ENCODE results near the gene EOMES. TPM values are rescaled to one million over a fixed set of nuclear protein-coding genes. Genes with fewer than 3 reads are reported as not detected.

Gene EOMES
- total and polyA plus RNA-seq, 3 experiments from 2014 or later = 37.1 to 188 (median 37.2) TPM

GRCh38 chr3:27688053-27688452 is 34.1 kb downstream of the EOMES start:
- no peak overlapping the region for H3K27ac Mint-ChIP-seq
- H3K36me3 Mint-ChIP-seq = peaks cover 0 to 30% (median 5%) of the 10 kb centered on the region in 3 donors
- Histone ChIP-seq H3K36me3 (ENCODE audit: insufficient read depth, low read length) (no peaks in the 10 kb centered on the region), H3K27ac (ENCODE audit: low read depth, low read length) (no peak overlapping the region), H3K4me1 (ENCODE audit: insufficient read depth, low read length) (no peaks in the 10 kb centered on the region), H3K4me3 (ENCODE audit: low read length) (no peak overlapping the region), H3K27me3 (ENCODE audit: insufficient read depth, low read length, poor library complexity, severe bottlenecking) (no peaks in the 10 kb centered on the region), H3K9me3 (ENCODE audit: low read length) (no peaks in the 10 kb centered on the region)
- no peaks in the 10 kb centered on the region for H3K4me1 Mint-ChIP-seq
- H3K9me3 Mint-ChIP-seq = peaks cover 5 to 21% (median 16%) of the 10 kb centered on the region in 5 donors
- DNase-seq = no peak
- H3K4me3 Mint-ChIP-seq = no peak overlapping the region
- ChIA-PET POLR2A (no interaction called here), CTCF (no interaction called here)
- H3K27me3 Mint-ChIP-seq = no peaks in the 10 kb centered on the region

- H3K4me1 ChIP-seq (ENCODE audit: insufficient read depth, low read length) = no peaks in the 10 kb centered on the region
- Mint-ChIP-seq H3K27me3 (no peaks in the 10 kb centered on the region), H3K27ac (no peak overlapping the region), H3K4me3 (no peak overlapping the region), H3K4me1 (no peaks in the 10 kb centered on the region), H3K36me3 (peaks cover 0 to 24% (median 3%) of the 10 kb centered on the region in 3 donors), H3K9me3 (peaks cover 5 to 20% (median 16%) of the 10 kb centered on the region in 5 donors)
- H3K9me3 ChIP-seq (ENCODE audit: low read length) = no peaks in the 10 kb centered on the region
- ChIA-PET CTCF (interaction anchor here (2.4 kb wide), 1 partner anchor 20 kb away, joined by 5 read pairs; no protein-coding TSS in a partner anchor), POLR2A (no interaction called here)
- H3K27me3 ChIP-seq (ENCODE audit: insufficient read depth, low read length, poor library complexity, severe bottlenecking) = no peaks in the 10 kb centered on the region
- no peak for DNase-seq
- no peak overlapping the region for H3K27ac ChIP-seq (ENCODE audit: low read depth, low read length)
- no peaks in the 10 kb centered on the region for H3K36me3 ChIP-seq (ENCODE audit: insufficient read depth, low read length)
- H3K4me3 ChIP-seq (ENCODE audit: low read length) = no peak overlapping the region
These were observed 35.5 kb downstream of the EOMES start for GRCh38 chr3:27686642-27687041.

DNA sequence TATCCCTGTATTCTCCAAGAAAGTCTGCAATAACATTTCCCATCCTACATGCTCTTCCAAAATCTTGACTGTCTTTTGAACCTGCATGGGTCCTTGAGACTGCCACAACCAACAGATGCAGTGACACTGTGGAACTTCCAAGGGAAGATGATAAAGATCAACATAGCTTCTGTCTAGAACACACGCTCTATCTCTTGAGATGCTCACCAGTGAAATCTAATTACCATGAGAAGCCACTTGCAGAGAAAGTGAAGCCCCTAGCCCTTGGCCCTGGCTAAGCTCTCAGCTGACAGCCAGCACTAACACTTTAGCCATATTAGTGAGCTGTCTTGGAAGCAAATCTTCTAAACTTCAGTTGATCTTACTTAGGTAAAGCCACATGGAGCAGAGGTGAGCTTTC is 36.6 kb downstream of the EOMES start:
- Histone ChIP-seq H3K36me3 (ENCODE audit: insufficient read depth, low read length) (no peaks in the 10 kb centered on the region), H3K9me3 (ENCODE audit: low read length) (no peaks in the 10 kb centered on the region), H3K27ac (ENCODE audit: low read depth, low read length) (no peak overlapping the region), H3K4me3 (ENCODE audit: low read length) (no peak overlapping the region), H3K27me3 (ENCODE audit: insufficient read depth, low read length, poor library complexity, severe bottlenecking) (no peaks in the 10 kb centered on the region), H3K4me1 (ENCODE audit: insufficient read depth, low read length) (peaks cover 4% of the 10 kb centered on the region)
- peaks cover 2 to 4% of the 10 kb centered on the region in 2 donors for H3K27me3 Mint-ChIP-seq
- POLR2A ChIA-PET = interaction anchor here (0.7 kb wide), 1 partner anchor 316 kb away, joined by 12 read pairs; no protein-coding TSS in a partner anchor
- peaks cover 0 to 14% (median 1%) of the 10 kb centered on the region in 3 donors for H3K36me3 Mint-ChIP-seq
- H3K27ac Mint-ChIP-seq = no peak overlapping the region
- DNase-seq = no peak
- peaks cover 8 to 11% (median 10%) of the 10 kb centered on the region in 3 donors for H3K4me1 Mint-ChIP-seq
- CTCF ChIA-PET = interaction anchor here (0.7 to 2.4 kb wide), 3 partner anchors 8 to 373 kb away, joined by 3 to 5 read pairs (median 3); no protein-coding TSS in a partner anchor
- peaks cover 2 to 11% (median 9%) of the 10 kb centered on the region in 5 donors for H3K9me3 Mint-ChIP-seq
- no peak overlapping the region for H3K4me3 Mint-ChIP-seq

- H3K36me3 ChIP-seq (ENCODE audit: insufficient read depth, low read length) = no peaks in the 10 kb centered on the region
- H3K4me3 ChIP-seq (ENCODE audit: low read length) = no peak overlapping the region
- no peaks in the 10 kb centered on the region for H3K27me3 ChIP-seq (ENCODE audit: insufficient read depth, low read length, poor library complexity, severe bottlenecking)
- H3K27ac Mint-ChIP-seq = no peak overlapping the region
- CTCF ChIA-PET = interaction anchor here (1.6 kb wide), 1 partner anchor 372 kb away, joined by 3 read pairs; no protein-coding TSS in a partner anchor
- POLR2A ChIA-PET = no interaction called here
- H3K4me3 Mint-ChIP-seq = no peak overlapping the region
- no peak for DNase-seq
- no peaks in the 10 kb centered on the region for H3K9me3 ChIP-seq (ENCODE audit: low read length)
- H3K4me1 Mint-ChIP-seq = peaks cover 8 to 15% (median 10%) of the 10 kb centered on the region in 3 donors
- H3K27ac ChIP-seq (ENCODE audit: low read depth, low read length) = no peak overlapping the region
- H3K36me3 Mint-ChIP-seq = peaks cover 0 to 3% (median 1%) of the 10 kb centered on the region in 3 donors
- H3K9me3 Mint-ChIP-seq = peaks cover 0 to 2% (median 0%) of the 10 kb centered on the region in 5 donors
- H3K4me1 ChIP-seq (ENCODE audit: insufficient read depth, low read length) = peaks cover 4% of the 10 kb centered on the region
- peaks cover 2 to 4% of the 10 kb centered on the region in 2 donors for H3K27me3 Mint-ChIP-seq
These were observed 37.8 kb downstream of the EOMES start for GRCh38 chr3:27684302-27684701.

- Histone ChIP-seq H3K36me3 (ENCODE audit: insufficient read depth, low read length) (no peaks in the 10 kb centered on the region), H3K4me3 (ENCODE audit: low read length) (no peak overlapping the region), H3K27me3 (ENCODE audit: insufficient read depth, low read length, poor library complexity, severe bottlenecking) (no peaks in the 10 kb centered on the region), H3K9me3 (ENCODE audit: low read length) (no peaks in the 10 kb centered on the region), H3K27ac (ENCODE audit: low read depth, low read length) (no peak overlapping the region), H3K4me1 (ENCODE audit: insufficient read depth, low read length) (peaks cover 4% of the 10 kb centered on the region)
- peaks cover 0 to 1% (median 0%) of the 10 kb centered on the region in 3 donors for H3K36me3 Mint-ChIP-seq
- peak overlapping the region in 6 of 7 donors; percentile 54 to 81 (median 73) for H3K4me3 Mint-ChIP-seq
- peaks cover 8 to 15% (median 10%) of the 10 kb centered on the region in 3 donors for H3K4me1 Mint-ChIP-seq
- peak in 3 of 5 donors; percentile 19 to 64 (median 59) for DNase-seq
- ChIA-PET CTCF (interaction anchor here (0.6 to 2.4 kb wide), 30 partner anchors 9 to 647 kb away, joined by 3 to 9 read pairs (median 4); partner anchors contain the start of genes EOMES, NEK10 and SLC4A7), POLR2A (interaction anchor here (0.6 to 0.7 kb wide), 2 partner anchors 360 to 639 kb away, joined by 4 to 6 read pairs; no protein-coding TSS in a partner anchor)
- H3K27ac Mint-ChIP-seq = peak overlapping the region in 6 of 8 donors; percentile 14 to 81 (median 70)
- no peaks in the 10 kb centered on the region for H3K9me3 Mint-ChIP-seq
- H3K27me3 Mint-ChIP-seq = peaks cover 2 to 4% of the 10 kb centered on the region in 2 donors
These were observed 40.8 kb downstream of the EOMES start for GRCh38 chr3:27681249-27681748.

GRCh38 chr3:27680517-27681246 is 41.4 kb downstream of the EOMES start:
- Mint-ChIP-seq H3K27ac (peak overlapping the region in 3 of 8 donors; percentile 14 to 81 (median 70)), H3K36me3 (peaks cover 0 to 1% (median 0%) of the 10 kb centered on the region in 3 donors), H3K4me1 (peaks cover 8 to 15% (median 10%) of the 10 kb centered on the region in 3 donors), H3K27me3 (peaks cover 2 to 4% of the 10 kb centered on the region in 2 donors), H3K9me3 (no peaks in the 10 kb centered on the region), H3K4me3 (peak overlapping the region in 2 of 7 donors; percentile 69 to 77)
- H3K9me3 ChIP-seq (ENCODE audit: low read length) = no peaks in the 10 kb centered on the region
- H3K4me3 ChIP-seq (ENCODE audit: low read length) = no peak overlapping the region
- no peak overlapping the region for H3K27ac ChIP-seq (ENCODE audit: low read depth, low read length)
- peaks cover 4% of the 10 kb centered on the region for H3K4me1 ChIP-seq (ENCODE audit: insufficient read depth, low read length)
- ChIA-PET POLR2A (interaction anchor here (0.7 kb wide), 1 partner anchor 360 kb away, joined by 6 read pairs; no protein-coding TSS in a partner anchor), CTCF (interaction anchor here (0.6 to 2.4 kb wide), 28 partner anchors 10 to 647 kb away, joined by 3 to 9 read pairs (median 4); partner anchors contain the start of genes EOMES and NEK10)
- no peaks in the 10 kb centered on the region for H3K36me3 ChIP-seq (ENCODE audit: insufficient read depth, low read length)
- no peak for DNase-seq
- H3K27me3 ChIP-seq (ENCODE audit: insufficient read depth, low read length, poor library complexity, severe bottlenecking) = no peaks in the 10 kb centered on the region

- peaks cover 2 to 4% of the 10 kb centered on the region in 2 donors for H3K27me3 Mint-ChIP-seq
- CTCF ChIA-PET = interaction anchor here (0.7 to 2.4 kb wide), 5 partner anchors 11 to 368 kb away, joined by 3 to 9 read pairs (median 4); no protein-coding TSS in a partner anchor
These were observed 42.4 kb downstream of the EOMES start for GRCh38 chr3:27679691-27680090.

More at GRCh38 chr3:27679691-27680090, 42.4 kb downstream of the EOMES start:
- H3K27me3 ChIP-seq (ENCODE audit: insufficient read depth, low read length, poor library complexity, severe bottlenecking) = no peaks in the 10 kb centered on the region
- no peaks in the 10 kb centered on the region for H3K9me3 Mint-ChIP-seq
- H3K4me1 ChIP-seq (ENCODE audit: insufficient read depth, low read length) = peaks cover 4% of the 10 kb centered on the region
- POLR2A ChIA-PET = no interaction called here
- no peaks in the 10 kb centered on the region for H3K9me3 ChIP-seq (ENCODE audit: low read length)
- H3K27ac Mint-ChIP-seq = no peak overlapping the region
- H3K27ac ChIP-seq (ENCODE audit: low read depth, low read length) = no peak overlapping the region
- no peak overlapping the region for H3K4me3 Mint-ChIP-seq
- peaks cover 0 to 1% (median 0%) of the 10 kb centered on the region in 3 donors for H3K36me3 Mint-ChIP-seq
- no peak overlapping the region for H3K4me3 ChIP-seq (ENCODE audit: low read length)
- H3K4me1 Mint-ChIP-seq = peaks cover 8 to 15% (median 10%) of the 10 kb centered on the region in 3 donors
- no peaks in the 10 kb centered on the region for H3K36me3 ChIP-seq (ENCODE audit: insufficient read depth, low read length)
- no peak for DNase-seq

Data from CD8-positive, alpha-beta memory T cell (primary cell).